GM18508 (cell line): Measurements from ENCODE around the gene ZNF263.

Experiments used
- ATAC-seq: cut with Tn5 transposase; IDR thresholded peaks from one replicate; pipeline ENCODE4 v1.9.1; 2021; ENCODE audit warnings: moderate number of reproducible peaks; ENCODE audit not compliant: insufficient read depth, unreplicated experiment

ZNF263 gene

GRCh38 chr16:3317315-3317999, 34.2 kb downstream of the ZNF263 start:
- no peak for ATAC-seq

GRCh38 chr16:3321816-3322215, 38.5 kb downstream of the ZNF263 start:
- ATAC-seq = no peak

- ATAC-seq = no peak
Observed at GRCh38 chr16:3327514-3327913, 44.2 kb downstream of the ZNF263 start.

DNA sequence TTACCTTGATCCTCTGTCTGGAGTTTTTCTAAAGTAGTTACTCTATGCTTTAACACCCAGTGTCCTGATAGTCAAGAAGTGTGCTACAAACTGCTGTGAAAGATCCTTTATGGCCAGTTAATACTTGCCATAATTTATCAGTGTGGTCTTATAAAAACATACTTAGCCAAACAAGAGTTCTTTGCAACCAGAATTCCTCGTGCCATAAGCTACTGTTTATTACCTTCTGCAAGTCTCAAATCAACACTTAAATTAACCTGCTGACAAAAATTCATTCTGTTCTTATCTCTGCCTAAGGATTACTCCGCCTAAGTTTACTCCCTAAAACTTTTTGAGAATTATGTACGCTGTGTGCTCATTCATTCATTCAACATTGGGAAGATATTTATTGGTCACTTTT, 44.8 kb downstream of the ZNF263 start:
- no peak for ATAC-seq

DNA sequence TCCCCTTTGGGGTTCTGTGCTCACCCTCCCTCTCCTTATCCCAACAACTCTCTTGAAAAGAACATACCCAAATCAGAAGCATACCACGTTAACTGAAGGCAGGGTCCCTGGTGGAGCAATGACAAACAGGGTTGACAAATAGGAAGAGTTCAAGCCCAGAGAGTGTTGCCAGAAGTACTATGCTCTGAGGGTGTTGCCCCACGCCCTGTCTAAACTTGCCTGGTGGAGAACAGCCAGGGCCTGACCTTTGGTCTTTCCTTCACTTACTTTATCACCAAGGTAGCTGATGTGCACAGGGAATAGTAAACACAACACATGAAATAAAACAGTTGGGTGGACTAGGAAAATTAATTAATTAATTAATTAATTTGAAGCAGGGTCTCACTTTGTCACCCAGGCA, 45.4 kb downstream of the ZNF263 start:
- ATAC-seq = no peak
